GM23338 (cell line): ENCODE data around the gene SERINC4. TPM values are rescaled to one million over a fixed set of nuclear protein-coding genes. Genes with fewer than 3 reads are reported as not detected.

ENCODE experiments used
- ATAC-seq: fragments of 200-7000 bp; cut with Tn5 transposase; 3 replicates; pipeline ENCODE4 v1.9.1; 2020
- DNase-seq: peaks from one replicate; pipeline ENCODE4 v3.0.0-alpha.2; 2015; ENCODE audit warnings: low spot score
- H2AFZ ChIP-seq: fragments of 200-600 bp; sonication (generic); 2 replicates; pipeline ENCODE4 v1.8.0; 2016; ENCODE audit warnings: antibody characterized with exemption, mild to moderate bottlenecking, moderate library complexity
- H3F3A ChIP-seq: fragments of 200-600 bp; sonication (generic); replicated peaks from 2 replicates; pipeline ENCODE4 v1.8.0; 2017; ENCODE audit warnings: antibody characterized with exemption, mixed run types, low read depth
- H3K27ac ChIP-seq: fragments of 200-600 bp; sonication (generic); 2 replicates; pipeline ENCODE4 v1.6.1; 2016; ENCODE audit warnings: low read depth
- H3K27me3 ChIP-seq: fragments of 200-600 bp; sonication (generic); 2 replicates; pipeline ENCODE4 v1.8.0; 2016; ENCODE audit warnings: mild to moderate bottlenecking, mixed run types, moderate library complexity; ENCODE audit not compliant: insufficient read depth
- H3K36me3 ChIP-seq: fragments of 200-600 bp; sonication (generic); 2 replicates; pipeline ENCODE4 v1.8.0; 2016; ENCODE audit warnings: mild to moderate bottlenecking; ENCODE audit not compliant: insufficient read depth
- H3K4me1 ChIP-seq: fragments of 200-600 bp; sonication (generic); 2 replicates; pipeline ENCODE4 v1.8.0; 2016; ENCODE audit warnings: mild to moderate bottlenecking, moderate library complexity; ENCODE audit not compliant: insufficient read depth
- H3K4me2 ChIP-seq: fragments of 200-600 bp; sonication (generic); 2 replicates; pipeline ENCODE4 v1.7.1; 2017; ENCODE audit warnings: mixed run types
- H3K4me3 ChIP-seq: fragments of 200-600 bp; sonication (generic); 2 replicates; pipeline ENCODE4 v1.6.1; 2016; ENCODE audit warnings: mixed run types
- H3K79me2 ChIP-seq: fragments of 200-600 bp; sonication (generic); replicated peaks from 2 replicates; pipeline ENCODE4 v1.8.0; 2017; ENCODE audit warnings: mild to moderate bottlenecking; ENCODE audit not compliant: insufficient read depth
- H3K9me2 ChIP-seq: fragments of 200-600 bp; sonication (generic); 2 replicates; pipeline ENCODE4 v1.8.0; 2017; ENCODE audit not compliant: insufficient read depth
- H4K20me1 ChIP-seq: fragments of 200-600 bp; sonication (generic); replicated peaks from 2 replicates; pipeline ENCODE4 v1.8.0; 2017; ENCODE audit warnings: mild to moderate bottlenecking; ENCODE audit not compliant: insufficient read depth
- H3K27ac Mint-ChIP-seq: 2 replicates; pipeline ENCODE4 v1.8.0; 2020; ENCODE audit warnings: inconsistent platforms, mild to moderate bottlenecking, moderate library complexity, mixed read lengths
- H3K27me3 Mint-ChIP-seq: 3 replicates; pipeline ENCODE4 v1.8.0; 2022; ENCODE audit warnings: low read depth, mild to moderate bottlenecking, moderate library complexity, mixed read lengths, inconsistent platforms; ENCODE audit not compliant: insufficient read depth, poor library complexity
- H3K36me3 Mint-ChIP-seq: 3 replicates; pipeline ENCODE4 v1.8.0; 2021; ENCODE audit warnings: low read depth, mild to moderate bottlenecking, inconsistent platforms, moderate library complexity, mixed read lengths
- H3K4me1 Mint-ChIP-seq: 3 replicates; pipeline ENCODE4 v1.8.0; 2020; ENCODE audit warnings: mild to moderate bottlenecking, inconsistent platforms, mixed read lengths
- H3K4me3 Mint-ChIP-seq: 3 replicates; pipeline ENCODE4 v1.8.0; 2021; ENCODE audit warnings: moderate library complexity, mild to moderate bottlenecking, inconsistent platforms, mixed read lengths
- H3K9me3 Mint-ChIP-seq: 3 replicates; pipeline ENCODE4 v1.8.0; 2020; ENCODE audit warnings: moderate library complexity, mild to moderate bottlenecking, inconsistent platforms, mixed read lengths
- CREB1 ChIP-seq: fragments of 250-450 bp; sonication (Bioruptor Pico); IDR thresholded peaks from 2 replicates; pipeline ENCODE4 v1.5.0; 2020; ENCODE audit warnings: low read depth, mild to moderate bottlenecking, moderate library complexity
- ETS1 ChIP-seq: IDR thresholded peaks from 2 replicates; pipeline ENCODE4 v1.6.1; 2016; ENCODE audit warnings: antibody characterized with exemption
- EZH2 ChIP-seq: fragments of 200-600 bp; sonication (generic); IDR thresholded peaks from one replicate; pipeline ENCODE4 v1.8.0; 2017; ENCODE audit warnings: antibody characterized with exemption, mild to moderate bottlenecking, low read depth; ENCODE audit not compliant: unreplicated experiment
- EZH2phosphoT487 ChIP-seq: fragments of 200-600 bp; sonication (generic); IDR thresholded peaks from one replicate; pipeline ENCODE4 v1.8.1; 2018; ENCODE audit warnings: antibody characterized with exemption; ENCODE audit not compliant: unreplicated experiment
- NANOG ChIP-seq: IDR thresholded peaks from 2 replicates; pipeline ENCODE4 v1.6.1; 2016; ENCODE audit warnings: antibody characterized with exemption, borderline replicate concordance
- STAT1 ChIP-seq: IDR thresholded peaks from one replicate; pipeline ENCODE4 v1.6.1; 2016; ENCODE audit warnings: antibody characterized with exemption; ENCODE audit not compliant: unreplicated experiment
- ZNF331 ChIP-seq: fragments of 250-450 bp; sonication (Bioruptor Pico); IDR thresholded peaks from 2 replicates; pipeline ENCODE4 v1.5.0; 2020; ENCODE audit warnings: low read depth, mild to moderate bottlenecking, moderate library complexity
- polyA plus RNA-seq: library from polyadenylated mRNA; unstranded; fragments of >200 nt; fragmentation: Nextera tagmentation; extraction: Ambion mirVana; gene quantifications from 2 replicates; pipeline ENCODE4 v1.2.1, GENCODE V29; 2016
- total RNA-seq: library from RNA; depleted of rRNA; stranded (reverse); fragments of >200 nt; shearing (Covaris generic); gene quantifications from 2 replicates; pipeline ENCODE4 v1.2.3, GENCODE V29; 2014
- TF ChIP-seq, protein P1 (sequence below), 2 experiments: fragments of 200-600 bp in 1 of 2; sonication (generic) in 1 of 2; conservative IDR thresholded peaks; 2 replicates each; pipeline versions ENCODE4 v1.5.1 to v1.6.1; 2016 to 2017; ENCODE audit warnings: antibody characterized with exemption in 2 of 2, low read depth in 2 of 2, mild to moderate bottlenecking in 2 of 2, moderate library complexity in 1 of 2
- TF ChIP-seq, protein P2 (sequence below): IDR thresholded peaks from one replicate; pipeline ENCODE4 v1.6.1; 2018; ENCODE audit warnings: antibody characterized with exemption; ENCODE audit not compliant: unreplicated experiment

Gene SERINC4
- total and polyA plus RNA-seq, 2 experiments from 2014 or later: not detected

GRCh38 chr15:43794269-43795037 is 5.6 kb downstream of the SERINC4 start:
- Mint-ChIP-seq H3K27ac (peak overlapping the region; percentile 66), H3K27me3 (peaks cover 29% of the 10 kb centered on the region), H3K4me3 (peak overlapping the region; percentile 98), H3K4me1 (peaks cover 46% of the 10 kb centered on the region), H3K9me3 (no peaks in the 10 kb centered on the region), H3K36me3 (peaks cover 65% of the 10 kb centered on the region)
- Histone ChIP-seq H2AFZ (no peak overlapping the region), H3K36me3 (peaks cover 21% of the 10 kb centered on the region), H3K4me2 (peak overlapping the region; percentile 95), H3F3A (peaks cover 29% of the 10 kb centered on the region), H3K4me1 (peaks cover 29% of the 10 kb centered on the region), H3K9me2 (no peaks in the 10 kb centered on the region), H4K20me1 (peaks cover 19% of the 10 kb centered on the region; the same call in 1 of the 2 replicates), H3K79me2 (peaks cover 19% of the 10 kb centered on the region), H3K4me3 (peak overlapping the region; percentile 100; the same call in 1 of the 2 replicates), H3K27ac (peak overlapping the region; percentile 65; the same call in 1 of the 2 replicates), H3K27me3 (no peaks in the 10 kb centered on the region)
- DNase-seq: no peak
- TF ChIP-seq, protein P1, sequence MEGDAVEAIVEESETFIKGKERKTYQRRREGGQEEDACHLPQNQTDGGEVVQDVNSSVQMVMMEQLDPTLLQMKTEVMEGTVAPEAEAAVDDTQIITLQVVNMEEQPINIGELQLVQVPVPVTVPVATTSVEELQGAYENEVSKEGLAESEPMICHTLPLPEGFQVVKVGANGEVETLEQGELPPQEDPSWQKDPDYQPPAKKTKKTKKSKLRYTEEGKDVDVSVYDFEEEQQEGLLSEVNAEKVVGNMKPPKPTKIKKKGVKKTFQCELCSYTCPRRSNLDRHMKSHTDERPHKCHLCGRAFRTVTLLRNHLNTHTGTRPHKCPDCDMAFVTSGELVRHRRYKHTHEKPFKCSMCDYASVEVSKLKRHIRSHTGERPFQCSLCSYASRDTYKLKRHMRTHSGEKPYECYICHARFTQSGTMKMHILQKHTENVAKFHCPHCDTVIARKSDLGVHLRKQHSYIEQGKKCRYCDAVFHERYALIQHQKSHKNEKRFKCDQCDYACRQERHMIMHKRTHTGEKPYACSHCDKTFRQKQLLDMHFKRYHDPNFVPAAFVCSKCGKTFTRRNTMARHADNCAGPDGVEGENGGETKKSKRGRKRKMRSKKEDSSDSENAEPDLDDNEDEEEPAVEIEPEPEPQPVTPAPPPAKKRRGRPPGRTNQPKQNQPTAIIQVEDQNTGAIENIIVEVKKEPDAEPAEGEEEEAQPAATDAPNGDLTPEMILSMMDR (conservative IDR thresholded peaks at IDR 0.05; ENCODE audit: low read depth in 2 of 2): no peak
- no peak for TF ChIP-seq NANOG
- TF ChIP-seq CREB1 (CRISPR knock-in tag): no peak
- TF ChIP-seq, protein P2, sequence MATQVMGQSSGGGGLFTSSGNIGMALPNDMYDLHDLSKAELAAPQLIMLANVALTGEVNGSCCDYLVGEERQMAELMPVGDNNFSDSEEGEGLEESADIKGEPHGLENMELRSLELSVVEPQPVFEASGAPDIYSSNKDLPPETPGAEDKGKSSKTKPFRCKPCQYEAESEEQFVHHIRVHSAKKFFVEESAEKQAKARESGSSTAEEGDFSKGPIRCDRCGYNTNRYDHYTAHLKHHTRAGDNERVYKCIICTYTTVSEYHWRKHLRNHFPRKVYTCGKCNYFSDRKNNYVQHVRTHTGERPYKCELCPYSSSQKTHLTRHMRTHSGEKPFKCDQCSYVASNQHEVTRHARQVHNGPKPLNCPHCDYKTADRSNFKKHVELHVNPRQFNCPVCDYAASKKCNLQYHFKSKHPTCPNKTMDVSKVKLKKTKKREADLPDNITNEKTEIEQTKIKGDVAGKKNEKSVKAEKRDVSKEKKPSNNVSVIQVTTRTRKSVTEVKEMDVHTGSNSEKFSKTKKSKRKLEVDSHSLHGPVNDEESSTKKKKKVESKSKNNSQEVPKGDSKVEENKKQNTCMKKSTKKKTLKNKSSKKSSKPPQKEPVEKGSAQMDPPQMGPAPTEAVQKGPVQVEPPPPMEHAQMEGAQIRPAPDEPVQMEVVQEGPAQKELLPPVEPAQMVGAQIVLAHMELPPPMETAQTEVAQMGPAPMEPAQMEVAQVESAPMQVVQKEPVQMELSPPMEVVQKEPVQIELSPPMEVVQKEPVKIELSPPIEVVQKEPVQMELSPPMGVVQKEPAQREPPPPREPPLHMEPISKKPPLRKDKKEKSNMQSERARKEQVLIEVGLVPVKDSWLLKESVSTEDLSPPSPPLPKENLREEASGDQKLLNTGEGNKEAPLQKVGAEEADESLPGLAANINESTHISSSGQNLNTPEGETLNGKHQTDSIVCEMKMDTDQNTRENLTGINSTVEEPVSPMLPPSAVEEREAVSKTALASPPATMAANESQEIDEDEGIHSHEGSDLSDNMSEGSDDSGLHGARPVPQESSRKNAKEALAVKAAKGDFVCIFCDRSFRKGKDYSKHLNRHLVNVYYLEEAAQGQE: peak; percentile 51
- ATAC-seq: no peak

- H3K4me1 ChIP-seq: peaks cover 23% of the 10 kb centered on the region
- H3K79me2 ChIP-seq: peaks cover 19% of the 10 kb centered on the region
- peaks cover 57% of the 10 kb centered on the region for H3K36me3 Mint-ChIP-seq
- peaks cover 19% of the 10 kb centered on the region; the same call in 1 of the 2 replicates for H4K20me1 ChIP-seq
- H3K9me2 ChIP-seq: no peaks in the 10 kb centered on the region
- H3K36me3 ChIP-seq: peaks cover 21% of the 10 kb centered on the region
- H2AFZ ChIP-seq: no peak overlapping the region
- H3K4me1 Mint-ChIP-seq: peaks cover 40% of the 10 kb centered on the region
- peak overlapping the region; percentile 100 for H3K4me3 ChIP-seq
- DNase-seq (no peak), ATAC-seq (no peak)
- H3K27me3 ChIP-seq: no peaks in the 10 kb centered on the region
- H3K27me3 Mint-ChIP-seq: peaks cover 28% of the 10 kb centered on the region
- no peak overlapping the region for H3K27ac ChIP-seq
- H3K27ac Mint-ChIP-seq: peak overlapping the region; percentile 99
- peak overlapping the region; percentile 98 for H3K4me3 Mint-ChIP-seq
- H3K9me3 Mint-ChIP-seq: no peaks in the 10 kb centered on the region
- H3K4me2 ChIP-seq: peak overlapping the region; percentile 95
- H3F3A ChIP-seq: peaks cover 23% of the 10 kb centered on the region
- no peak for TF ChIP-seq STAT1
- no peak for TF ChIP-seq NANOG
- no peak for TF ChIP-seq ZNF331
- no peak for TF ChIP-seq CREB1 (CRISPR knock-in tag)
- no peak for TF ChIP-seq ETS1
- no peak for TF ChIP-seq EZH2phosphoT487
- TF ChIP-seq EZH2: no peak
Observed at GRCh38 chr15:43793647-43794046, 6.4 kb downstream of the SERINC4 start.
